IMR-90 (cell line): ENCODE results near the gene CERS6. TPM values are rescaled to one million over a fixed set of nuclear protein-coding genes. Genes with fewer than 3 reads are reported as not detected.
"Not testable (repeated sequence)": the region's sequence is repeated elsewhere in the genome, so short reads cannot be mapped to it uniquely, and the experiment has no call there.

Source experiments
- ATAC-seq: fragments of 200-7000 bp; cut with Tn5 transposase; 2 replicates; pipeline ENCODE4 v1.9.1; 2020; ENCODE audit warnings: low read depth, mild to moderate bottlenecking, moderate library complexity
- BruUV-seq: library from RNA; stranded (reverse); fragments of 400-500 nt; replicated peaks from 2 replicates; lab custom pipeline; 2021; lab: Mats Ljungman, UMichigan
- CTCF ChIA-PET: fragments of 300-600 bp; formaldehyde crosslinking; extraction: SDS; loops from one replicate; lab custom pipeline; 2021; ENCODE audit warnings: antibody characterized with exemption; lab: Yijun Ruan, JAX
- POLR2A ChIA-PET: fragments of 300-600 bp; sonication (Branson Sonifier 250); formaldehyde crosslinking; loops from one replicate; lab custom pipeline; 2022; ENCODE audit warnings: antibody characterized with exemption; ENCODE audit not compliant: unreplicated experiment; lab: Charles Lee
- DNase-seq: peaks from one replicate; pipeline ENCODE4 v3.0.0; 2013
- H2AFZ ChIP-seq: replicated peaks from 2 replicates; pipeline ENCODE3; 2013; ENCODE audit warnings: low read length, mild to moderate bottlenecking; ENCODE audit not compliant: poor library complexity
- H2AK5ac ChIP-seq: 2 replicates; pipeline ENCODE4 v1.6.1; 2013; ENCODE audit warnings: low read depth, low read length, inconsistent platforms
- H2AK9ac ChIP-seq: replicated peaks from 2 replicates; pipeline ENCODE3; 2013; ENCODE audit warnings: mild to moderate bottlenecking, low read depth, low read length, moderate library complexity; ENCODE audit not compliant: poor library complexity
- H2BK120ac ChIP-seq: 2 replicates; pipeline ENCODE4 v1.6.1; 2013; ENCODE audit warnings: low read depth, low read length, inconsistent platforms
- H2BK15ac ChIP-seq: 3 replicates; pipeline ENCODE4 v1.6.1; 2013; ENCODE audit warnings: low read depth, low read length, inconsistent platforms
- H2BK20ac ChIP-seq: 2 replicates; pipeline ENCODE4 v1.6.1; 2013; ENCODE audit warnings: low read depth, mild to moderate bottlenecking, inconsistent platforms, low read length, moderate library complexity
- H2BK5ac ChIP-seq: 2 replicates; pipeline ENCODE4 v1.6.1; 2013; ENCODE audit warnings: mild to moderate bottlenecking, low read depth, low read length, inconsistent platforms; ENCODE audit not compliant: poor library complexity, severe bottlenecking
- H3K14ac ChIP-seq: replicated peaks from 2 replicates; pipeline ENCODE4 v1.6.1; 2013; ENCODE audit warnings: low read depth, low read length, inconsistent platforms
- H3K18ac ChIP-seq: 2 replicates; pipeline ENCODE4 v1.6.1; 2013; ENCODE audit warnings: low read depth, low read length, control low read depth
- H3K23ac ChIP-seq: 2 replicates; pipeline ENCODE4 v1.6.1; 2013; ENCODE audit warnings: low read depth, low read length, inconsistent platforms
- H3K27ac ChIP-seq: 2 replicates; pipeline ENCODE4 v1.5.1; 2013; ENCODE audit warnings: mild to moderate bottlenecking, control low read depth, low read length; ENCODE audit not compliant: insufficient read depth
- H3K27me3 ChIP-seq: 2 replicates; pipeline ENCODE4 v1.6.1; 2013; ENCODE audit warnings: low read length; ENCODE audit not compliant: control insufficient read depth, insufficient read depth
- H3K36me3 ChIP-seq: 2 replicates; pipeline ENCODE4 v1.6.1; 2013; ENCODE audit warnings: low read length, mixed read lengths; ENCODE audit not compliant: control insufficient read depth, insufficient read depth
- H3K4ac ChIP-seq: 2 replicates; pipeline ENCODE4 v1.6.1; 2013; ENCODE audit warnings: low read depth, low read length, inconsistent platforms
- H3K4me1 ChIP-seq: 2 replicates; pipeline ENCODE4 v1.6.1; 2013; ENCODE audit warnings: low read length, mixed read lengths; ENCODE audit not compliant: control insufficient read depth, insufficient read depth
- H3K4me2 ChIP-seq: 2 replicates; pipeline ENCODE4 v1.6.1; 2013; ENCODE audit warnings: low read depth, mild to moderate bottlenecking, control low read depth, low read length, moderate library complexity
- H3K4me3 ChIP-seq: 2 replicates; pipeline ENCODE4 v1.5.1; 2013; ENCODE audit warnings: low read depth, mild to moderate bottlenecking, control low read depth, low read length, moderate library complexity; ENCODE audit not compliant: insufficient read depth
- H3K56ac ChIP-seq: 2 replicates; pipeline ENCODE4 v1.6.1; 2013; ENCODE audit warnings: low read length, inconsistent platforms; ENCODE audit not compliant: insufficient read depth; ENCODE audit errors: extremely low read depth
- H3K79me1 ChIP-seq, 2 experiments: 2 replicates each; pipeline ENCODE4 v1.6.1; 2013; ENCODE audit warnings: low read length in 2 of 2, inconsistent platforms in 1 of 2, low read depth in 1 of 2
- H3K9ac ChIP-seq: 2 replicates; pipeline ENCODE4 v1.6.1; 2013; ENCODE audit warnings: low read depth, low read length, control low read depth
- H3K9me1 ChIP-seq: 2 replicates; pipeline ENCODE4 v1.6.1; 2013; ENCODE audit warnings: low read length, inconsistent platforms; ENCODE audit not compliant: insufficient read depth
- H3K9me3 ChIP-seq: 2 replicates; pipeline ENCODE4 v1.6.1; 2013; ENCODE audit warnings: low read length; ENCODE audit not compliant: control insufficient read depth, insufficient read depth
- H4K20me1 ChIP-seq: 2 replicates; pipeline ENCODE4 v1.6.1; 2013; ENCODE audit warnings: low read length, inconsistent platforms; ENCODE audit not compliant: insufficient read depth
- H4K5ac ChIP-seq: 2 replicates; pipeline ENCODE4 v1.6.1; 2013; ENCODE audit warnings: mild to moderate bottlenecking, low read depth, low read length, control low read depth
- H4K8ac ChIP-seq, 2 experiments: 2 replicates each; pipeline ENCODE4 v1.6.1; 2013; ENCODE audit warnings: low read depth in 2 of 2, low read length in 2 of 2, control low read depth in 1 of 2, inconsistent platforms in 1 of 2
- H4K91ac ChIP-seq: 2 replicates; pipeline ENCODE4 v1.6.1; 2013; ENCODE audit warnings: low read depth, low read length, inconsistent platforms; ENCODE audit not compliant: insufficient read depth
- WGBS, 2 experiments: methylation state at CpG; one replicate each; pipeline versions ENCODE4 v1.1.5 to v1.1.7; 2013; ENCODE audit warnings: missing lambda C conversion rate in 2 of 2; ENCODE audit not compliant: insufficient read length in 1 of 2; ENCODE audit errors: extremely low coverage in 2 of 2; 5-methylcytosine and 5-hydroxymethylcytosine counted together
- dilution Hi-C: fragments of 300-500 bp; cut with HindIII; formaldehyde crosslinking; loops from one replicate; pipeline ENCODE4 v1.14.3; 2018; ENCODE audit warnings: low sequenced_read_pairs; ENCODE audit not compliant: unreplicated experiment
- in situ Hi-C: fragments of 300-500 bp; cut with MboI; formaldehyde crosslinking; loops from 3 replicates; pipeline ENCODE4 v1.14.3; 2019; ENCODE audit warnings: low sequenced_read_pairs, inconsistent platforms, mixed read lengths
- intact Hi-C: fragments of 100-400 bp; cut with micrococcal nuclease; formaldehyde crosslinking; loops from 2 replicates; pipeline ENCODE4 v1.10.0; 2022
- polyA plus RNA-seq, 3 experiments: library from polyadenylated mRNA; depleted of rRNA; stranded (reverse); fragments of >200 nt; gene quantifications; 2 replicates each; pipeline ENCODE4 v1.2.3, GENCODE V29; 2012; ENCODE audit warnings: low replicate concordance in 1 of 3
- total RNA-seq: library from RNA; depleted of rRNA; stranded (reverse); fragments of >200 nt; gene quantifications from 2 replicates; pipeline ENCODE4 v1.2.3, GENCODE V29; 2012

CERS6 gene
- total and polyA plus RNA-seq, 2 of the 4 experiments (the other 2 are of a cell fraction) = 2.1 to 5.7 TPM

DNA sequence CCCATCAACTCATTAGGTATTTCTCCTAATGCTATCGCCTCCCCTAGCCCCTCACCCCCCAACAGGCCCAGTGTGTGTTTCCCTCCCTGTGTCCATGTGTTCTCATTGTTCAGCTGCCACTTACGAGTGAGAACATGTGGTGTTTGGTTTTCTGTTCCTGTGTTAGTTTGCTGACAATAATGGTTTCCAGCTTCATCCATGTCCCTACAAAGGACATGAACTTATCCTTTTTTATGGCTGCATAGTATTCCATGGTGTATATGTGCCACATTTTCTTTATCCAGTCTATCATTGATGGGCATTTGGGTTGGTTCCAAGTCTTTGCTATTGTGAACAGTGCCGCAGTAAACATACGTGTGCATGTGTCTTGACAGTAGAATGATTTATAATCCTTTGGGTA is 35.7 kb downstream of the CERS6 start:
- H3K9ac ChIP-seq, H3K56ac ChIP-seq, ATAC-seq, H4K20me1 ChIP-seq, dilution Hi-C loops, H2BK5ac ChIP-seq, H4K8ac ChIP-seq, H2AFZ ChIP-seq, in situ Hi-C loops, H4K5ac ChIP-seq, H3K4me1 ChIP-seq, BruUV-seq, H2BK120ac ChIP-seq, H3K4me3 ChIP-seq, H2BK15ac ChIP-seq, DNase-seq, H3K27me3 ChIP-seq, H2AK9ac ChIP-seq, H3K4ac ChIP-seq, H3K79me1 ChIP-seq, CTCF ChIA-PET, H3K4me2 ChIP-seq, H3K36me3 ChIP-seq, H4K91ac ChIP-seq, H3K9me3 ChIP-seq, H3K9me1 ChIP-seq, H3K18ac ChIP-seq, H3K14ac ChIP-seq, POLR2A ChIA-PET, H3K27ac ChIP-seq, H2AK5ac ChIP-seq, intact Hi-C loops, H3K23ac ChIP-seq, H2BK20ac ChIP-seq: not testable (repeated sequence)
- WGBS, 2 experiments = no CpG with 5 or more reads among the region's 4 CpGs

DNA sequence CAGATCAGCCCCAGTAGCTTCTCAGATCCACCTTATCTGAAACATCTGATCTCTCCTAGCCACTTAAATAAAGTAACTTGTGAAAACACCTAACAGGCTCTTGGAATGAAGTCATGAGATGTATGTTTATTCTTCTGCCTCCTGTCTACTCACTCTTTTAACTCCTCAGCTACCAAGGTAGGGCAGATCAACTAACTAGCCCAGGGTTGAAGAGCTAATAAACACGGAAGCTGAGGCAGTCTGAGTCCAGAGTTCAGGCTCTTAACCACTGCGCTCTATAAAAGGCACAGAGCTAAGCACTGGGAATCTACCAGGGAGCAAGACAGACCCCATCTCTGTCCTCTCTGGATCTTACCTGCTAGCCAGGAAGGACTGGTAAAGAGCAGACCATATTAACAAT is 37.1 kb downstream of the CERS6 start:
- H2BK5ac ChIP-seq, POLR2A ChIA-PET, H4K91ac ChIP-seq, H3K4me3 ChIP-seq, intact Hi-C loops, H3K56ac ChIP-seq, H3K9me1 ChIP-seq, H3K9me3 ChIP-seq, H3K36me3 ChIP-seq, H4K5ac ChIP-seq, H3K4me1 ChIP-seq, H3K18ac ChIP-seq, H2AK9ac ChIP-seq, H4K8ac ChIP-seq, dilution Hi-C loops, H3K23ac ChIP-seq, H2AK5ac ChIP-seq, BruUV-seq, H4K20me1 ChIP-seq, H3K79me1 ChIP-seq, H3K4ac ChIP-seq, H2AFZ ChIP-seq, H3K9ac ChIP-seq, H2BK15ac ChIP-seq, H3K14ac ChIP-seq, H2BK20ac ChIP-seq, H3K27ac ChIP-seq, in situ Hi-C loops, H2BK120ac ChIP-seq, H3K4me2 ChIP-seq, H3K27me3 ChIP-seq: not testable (repeated sequence)
- DNase-seq = peak; percentile 28
- peak; percentile 48; the same call in 1 of the 2 replicates for ATAC-seq
- CTCF ChIA-PET = interaction anchor here (0.5 kb wide), 1 partner anchor 308 kb away, joined by 3 read pairs; no protein-coding TSS in a partner anchor
- no CpG with 5 or more reads among the region's 2 CpGs for WGBS, 2 experiments
